ENCODE data around the gene BCL2L14. TPM values are rescaled to one million over a fixed set of nuclear protein-coding genes. Genes with fewer than 3 reads are reported as not detected.

BCL2L14 gene, protein sequence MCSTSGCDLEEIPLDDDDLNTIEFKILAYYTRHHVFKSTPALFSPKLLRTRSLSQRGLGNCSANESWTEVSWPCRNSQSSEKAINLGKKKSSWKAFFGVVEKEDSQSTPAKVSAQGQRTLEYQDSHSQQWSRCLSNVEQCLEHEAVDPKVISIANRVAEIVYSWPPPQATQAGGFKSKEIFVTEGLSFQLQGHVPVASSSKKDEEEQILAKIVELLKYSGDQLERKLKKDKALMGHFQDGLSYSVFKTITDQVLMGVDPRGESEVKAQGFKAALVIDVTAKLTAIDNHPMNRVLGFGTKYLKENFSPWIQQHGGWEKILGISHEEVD
- 0.21 TPM for total RNA-seq

DNA sequence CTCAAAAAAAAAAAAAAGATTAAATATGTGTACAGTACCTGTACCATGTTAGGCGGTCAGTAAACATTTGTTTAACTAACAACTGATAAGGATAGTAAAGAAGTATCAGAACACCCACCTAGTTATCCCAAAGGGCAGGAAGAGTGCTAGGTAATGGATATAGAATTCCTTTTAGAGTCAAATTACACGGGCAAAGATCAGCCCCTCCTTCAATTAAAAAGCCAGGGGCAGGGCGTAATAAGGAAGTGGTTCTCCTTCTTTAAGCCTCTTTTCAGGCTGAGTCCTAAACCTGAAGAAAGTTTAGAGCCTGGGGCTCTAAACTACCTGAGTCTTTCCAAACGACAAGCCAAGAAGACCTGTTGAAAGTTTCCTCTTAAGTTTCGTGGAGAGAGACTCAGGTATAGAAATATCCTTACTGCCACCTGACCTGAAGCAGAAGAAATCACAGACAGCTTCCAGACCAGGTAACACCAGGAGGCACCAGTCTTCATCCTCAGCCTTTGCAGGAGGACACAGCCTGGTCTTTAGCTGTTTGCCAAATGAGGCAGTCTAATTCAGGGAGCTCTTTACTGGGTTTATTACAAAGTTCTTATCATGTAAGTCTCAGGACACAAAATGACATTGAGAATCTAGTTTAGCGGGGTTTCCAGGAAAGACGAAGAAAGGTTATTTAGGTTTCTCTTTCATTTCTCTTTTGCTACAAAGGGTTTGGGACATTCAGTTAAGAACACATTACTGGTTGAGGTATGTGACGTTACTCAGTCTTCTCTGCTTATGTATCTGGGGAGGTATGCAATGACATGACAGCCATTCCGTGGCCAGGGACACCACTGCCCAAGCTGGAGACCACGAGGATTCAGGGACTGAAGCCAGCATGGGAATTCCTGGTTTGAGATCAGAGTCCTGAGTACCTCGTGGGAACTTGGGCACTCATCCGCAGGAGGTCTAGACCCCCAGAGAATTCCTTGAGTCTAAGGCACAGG lies at the start of gene BCL2L14:
Gene BCL2L14 (plus strand): TSS at position 266 of the 983 bp plus-strand sequence. CDS start 8,367 bp downstream, outside the sequence.
- Histone ChIP-seq H3K4me3 (ENCODE audit: low read length) (no peak within 1 kb of the TSS), H3K4me1 (ENCODE audit: insufficient read depth, low read length) (peaks cover 13% of the 10 kb centered on the region), H3K27me3 (ENCODE audit: insufficient read depth, low read length) (no peaks in the 10 kb centered on the region), H3K9me3 (ENCODE audit: low read depth, low read length) (no peaks in the 10 kb centered on the region)

DNA sequence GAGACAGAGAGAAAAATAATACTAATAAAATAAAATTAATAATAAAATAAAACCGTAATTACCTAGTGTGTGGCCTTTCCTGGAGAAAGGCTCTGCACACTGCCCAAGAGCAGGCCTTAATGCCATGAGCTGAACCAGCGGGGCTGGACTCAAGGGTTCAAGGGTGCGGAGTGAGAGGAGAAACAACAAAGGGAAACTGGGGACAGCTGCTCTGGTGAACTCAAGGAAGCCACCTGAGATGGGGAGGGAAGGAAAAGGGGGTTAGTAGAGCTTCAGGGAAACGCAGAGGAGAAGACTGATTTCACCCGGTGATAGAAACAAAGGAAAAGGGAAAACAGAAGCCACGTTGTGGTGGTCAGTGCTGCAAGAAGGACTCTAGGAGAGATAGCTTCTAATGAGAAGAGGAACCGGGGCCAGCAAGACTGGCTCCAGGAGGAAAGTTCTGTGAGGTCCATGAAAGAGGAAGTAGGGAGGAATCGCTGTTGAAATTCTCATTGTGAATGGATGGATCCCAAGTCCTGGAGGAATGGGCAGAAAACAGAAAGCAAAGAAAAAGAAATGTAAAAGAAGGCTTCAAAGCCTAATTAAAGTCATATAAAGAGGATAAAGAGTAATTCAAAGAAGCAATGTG lies 48.3 kb upstream of the BCL2L14 start:
- Histone ChIP-seq H3K4me3 (ENCODE audit: low read length) (no peak overlapping the region), H3K27me3 (ENCODE audit: insufficient read depth, low read length) (no peaks in the 10 kb centered on the region), H3K9me3 (ENCODE audit: low read depth, low read length) (no peaks in the 10 kb centered on the region), H3K4me1 (ENCODE audit: insufficient read depth, low read length) (peaks cover 39% of the 10 kb centered on the region)

DNA sequence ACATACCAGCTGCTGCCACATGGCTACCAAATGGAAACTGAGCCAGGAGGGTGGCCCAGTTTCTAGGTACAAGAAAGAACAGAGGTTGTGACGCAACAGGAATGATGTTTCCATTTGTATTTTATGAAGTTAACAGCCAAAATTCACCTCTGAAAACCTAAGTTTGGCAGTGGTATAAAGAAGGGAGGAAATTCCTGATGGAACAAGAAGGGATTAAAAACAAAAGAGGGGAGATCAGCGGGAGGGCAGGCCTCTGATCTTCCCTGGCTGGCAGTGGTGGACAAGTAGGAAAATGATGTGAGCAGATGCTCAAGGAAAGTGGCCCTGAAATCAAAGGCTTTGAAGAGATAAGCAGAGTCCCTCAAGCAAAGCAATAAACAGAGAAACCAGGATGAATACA lies 47.3 kb upstream of the BCL2L14 start:
- H3K4me3 ChIP-seq (ENCODE audit: low read length) = no peak overlapping the region
- H3K9me3 ChIP-seq (ENCODE audit: low read depth, low read length) = no peaks in the 10 kb centered on the region
- H3K27me3 ChIP-seq (ENCODE audit: insufficient read depth, low read length) = no peaks in the 10 kb centered on the region
- peaks cover 39% of the 10 kb centered on the region for H3K4me1 ChIP-seq (ENCODE audit: insufficient read depth, low read length)

DNA sequence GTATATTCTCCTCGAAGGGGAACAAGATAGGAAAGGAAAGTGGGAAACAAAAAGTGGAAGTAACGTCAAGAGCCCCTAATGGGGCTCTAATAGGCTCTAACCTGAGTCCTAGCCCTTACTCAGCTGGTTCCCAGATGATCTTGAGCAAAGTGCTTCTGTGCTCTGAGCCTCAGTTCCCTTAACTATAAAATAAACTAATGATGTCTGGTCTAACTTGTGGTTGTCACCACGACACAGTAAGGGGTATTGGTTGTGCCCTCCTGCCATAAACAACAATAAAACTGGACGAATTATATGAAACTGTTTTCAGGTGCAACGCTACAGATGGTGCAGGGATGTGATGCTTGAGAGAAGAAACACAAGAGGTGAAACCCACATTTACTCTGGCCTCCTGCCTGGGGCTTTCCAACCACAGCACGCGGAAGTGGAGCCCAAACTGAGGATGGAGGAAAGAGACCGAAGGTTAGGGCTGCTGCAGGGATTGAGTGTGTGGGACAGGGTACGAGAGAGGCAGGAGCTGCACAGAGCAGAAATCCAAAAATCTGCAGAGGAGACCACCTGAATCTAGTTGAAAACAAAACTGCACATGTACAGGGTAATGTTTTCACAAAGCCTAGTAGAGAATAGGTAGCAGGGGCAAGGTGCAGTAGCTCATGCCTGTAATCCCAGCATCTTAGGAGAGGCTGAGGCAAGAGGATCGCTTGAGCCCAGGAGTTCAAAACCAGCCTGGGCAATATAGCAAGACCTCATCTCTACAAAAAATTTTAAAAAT lies 45.6 kb upstream of the BCL2L14 start:
- Histone ChIP-seq H3K27me3 (ENCODE audit: insufficient read depth, low read length) (no peaks in the 10 kb centered on the region), H3K4me3 (ENCODE audit: low read length) (no peak overlapping the region), H3K4me1 (ENCODE audit: insufficient read depth, low read length) (peaks cover 39% of the 10 kb centered on the region), H3K9me3 (ENCODE audit: low read depth, low read length) (no peaks in the 10 kb centered on the region)

DNA sequence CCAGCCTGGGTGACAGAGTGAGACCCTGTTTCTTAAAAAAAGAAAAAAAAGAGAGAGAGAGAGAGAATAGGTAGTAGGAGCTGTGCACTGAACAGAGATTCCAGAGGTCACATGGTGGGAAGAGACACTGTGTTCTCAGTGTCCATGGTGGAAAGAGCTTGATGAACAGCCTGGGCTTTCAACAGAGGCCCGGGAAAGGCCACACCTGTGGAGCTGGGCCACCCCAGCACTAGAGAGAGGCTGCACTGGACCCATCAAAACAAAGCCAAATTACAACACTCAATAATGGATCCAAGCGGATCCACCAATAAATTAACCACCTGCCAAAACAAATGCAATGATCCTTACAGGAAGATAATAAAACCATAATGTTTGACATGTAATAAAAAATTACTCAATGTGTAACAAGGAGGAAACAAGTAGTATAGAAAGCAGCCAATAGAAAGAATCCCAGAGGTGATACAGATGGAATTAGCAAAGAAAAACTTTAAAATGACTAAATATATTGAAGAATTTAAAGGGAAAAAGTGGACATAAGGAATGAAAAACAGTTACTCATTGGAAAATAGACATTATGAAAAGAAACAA lies 44.8 kb upstream of the BCL2L14 start:
- peaks cover 34% of the 10 kb centered on the region for H3K4me1 ChIP-seq (ENCODE audit: insufficient read depth, low read length)
- H3K9me3 ChIP-seq (ENCODE audit: low read depth, low read length) = no peaks in the 10 kb centered on the region
- no peak overlapping the region for H3K4me3 ChIP-seq (ENCODE audit: low read length)

DNA sequence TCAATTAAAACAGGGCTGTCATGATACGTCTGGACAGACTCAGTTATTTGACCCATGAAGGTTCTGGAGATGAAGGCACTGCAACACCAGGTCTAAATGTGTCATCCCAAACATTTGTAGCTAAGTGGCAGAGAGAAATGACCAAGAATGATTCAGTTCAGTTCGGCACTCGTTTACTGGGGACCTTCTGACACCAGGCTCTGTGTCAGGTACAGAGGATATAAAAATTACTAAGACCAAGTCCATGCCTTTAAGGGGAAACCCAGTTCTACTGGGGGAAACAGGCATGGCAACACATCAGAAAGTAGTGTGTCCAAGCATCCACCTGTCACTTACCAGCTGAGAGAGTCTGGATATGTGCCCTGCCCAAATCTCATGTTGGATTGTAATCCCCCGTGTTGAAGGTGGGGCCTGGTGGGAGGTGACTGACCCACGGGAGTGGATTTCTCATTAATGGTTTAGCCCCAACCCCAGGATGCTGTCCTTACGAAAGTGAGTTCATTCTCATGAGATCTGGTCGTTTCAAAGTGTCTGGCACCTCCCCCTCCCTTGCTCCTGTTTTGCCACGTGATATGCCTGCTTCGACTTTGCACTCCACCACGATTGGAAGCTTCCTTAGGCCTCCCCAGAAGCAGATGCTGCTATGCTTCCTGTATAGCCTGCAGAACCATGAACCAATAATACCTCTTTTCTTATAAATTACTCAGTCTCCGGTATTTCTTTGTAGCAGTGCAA lies 41.9 kb upstream of the BCL2L14 start:
- H3K4me1 ChIP-seq (ENCODE audit: insufficient read depth, low read length) = peaks cover 34% of the 10 kb centered on the region
- no peaks in the 10 kb centered on the region for H3K27me3 ChIP-seq (ENCODE audit: insufficient read depth, low read length)
- no peaks in the 10 kb centered on the region for H3K9me3 ChIP-seq (ENCODE audit: low read depth, low read length)
- H3K4me3 ChIP-seq (ENCODE audit: low read length) = no peak overlapping the region

More for the DNA sequence above, 44.8 kb upstream of the BCL2L14 start:
- H3K27me3 ChIP-seq (ENCODE audit: insufficient read depth, low read length) = no peaks in the 10 kb centered on the region

DNA sequence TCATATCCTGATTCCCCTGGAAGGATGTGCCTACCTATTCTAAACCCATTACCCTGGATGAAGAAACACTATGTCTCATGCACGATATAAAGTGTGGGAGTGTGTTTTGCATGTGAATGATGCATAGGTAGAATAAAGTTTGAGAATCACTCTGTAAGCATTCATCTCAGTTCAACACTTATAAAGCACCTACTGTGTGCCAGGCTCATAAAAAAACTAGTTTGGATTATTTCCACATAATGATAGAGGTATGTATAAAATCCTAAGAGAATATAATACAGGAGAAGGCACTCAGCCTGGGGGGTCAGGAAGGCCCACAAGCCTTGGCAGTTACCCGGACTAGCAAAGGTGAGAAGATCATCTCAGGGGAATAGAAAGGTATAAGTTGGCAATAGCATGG lies 41.1 kb upstream of the BCL2L14 start:
- Histone ChIP-seq H3K27me3 (ENCODE audit: insufficient read depth, low read length) (no peaks in the 10 kb centered on the region), H3K4me1 (ENCODE audit: insufficient read depth, low read length) (peaks cover 27% of the 10 kb centered on the region), H3K4me3 (ENCODE audit: low read length) (no peak overlapping the region), H3K9me3 (ENCODE audit: low read depth, low read length) (no peaks in the 10 kb centered on the region)

DNA sequence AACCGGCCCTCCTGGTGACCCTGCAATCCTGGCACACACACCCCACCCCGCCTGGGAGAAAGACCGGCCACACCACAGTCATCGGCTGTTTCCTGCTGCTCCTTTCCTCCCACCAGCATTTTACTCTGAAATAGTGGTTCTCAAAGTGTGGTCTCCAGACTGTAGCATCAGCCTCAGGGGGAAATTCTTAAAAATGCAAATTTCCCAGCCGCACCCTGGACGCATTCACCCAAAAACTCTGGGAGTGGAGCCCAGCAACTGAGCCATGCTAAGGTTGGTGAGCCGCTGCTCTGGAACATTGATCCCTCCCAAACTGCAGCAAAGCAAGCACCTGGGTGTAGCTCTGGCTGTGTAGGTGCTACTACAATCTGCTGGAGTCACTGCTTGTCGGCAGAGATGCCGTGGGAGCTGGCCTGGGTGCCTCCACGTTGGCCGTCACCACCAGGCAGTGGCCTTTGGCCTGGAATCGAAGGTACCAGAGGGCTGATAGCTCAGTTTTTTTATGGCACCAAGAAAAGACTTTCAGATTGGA lies 38.4 kb upstream of the BCL2L14 start:
- H3K4me1 ChIP-seq (ENCODE audit: insufficient read depth, low read length) = peaks cover 14% of the 10 kb centered on the region
- H3K27me3 ChIP-seq (ENCODE audit: insufficient read depth, low read length) = no peaks in the 10 kb centered on the region
- no peaks in the 10 kb centered on the region for H3K9me3 ChIP-seq (ENCODE audit: low read depth, low read length)
- no peak overlapping the region for H3K4me3 ChIP-seq (ENCODE audit: low read length)

DNA sequence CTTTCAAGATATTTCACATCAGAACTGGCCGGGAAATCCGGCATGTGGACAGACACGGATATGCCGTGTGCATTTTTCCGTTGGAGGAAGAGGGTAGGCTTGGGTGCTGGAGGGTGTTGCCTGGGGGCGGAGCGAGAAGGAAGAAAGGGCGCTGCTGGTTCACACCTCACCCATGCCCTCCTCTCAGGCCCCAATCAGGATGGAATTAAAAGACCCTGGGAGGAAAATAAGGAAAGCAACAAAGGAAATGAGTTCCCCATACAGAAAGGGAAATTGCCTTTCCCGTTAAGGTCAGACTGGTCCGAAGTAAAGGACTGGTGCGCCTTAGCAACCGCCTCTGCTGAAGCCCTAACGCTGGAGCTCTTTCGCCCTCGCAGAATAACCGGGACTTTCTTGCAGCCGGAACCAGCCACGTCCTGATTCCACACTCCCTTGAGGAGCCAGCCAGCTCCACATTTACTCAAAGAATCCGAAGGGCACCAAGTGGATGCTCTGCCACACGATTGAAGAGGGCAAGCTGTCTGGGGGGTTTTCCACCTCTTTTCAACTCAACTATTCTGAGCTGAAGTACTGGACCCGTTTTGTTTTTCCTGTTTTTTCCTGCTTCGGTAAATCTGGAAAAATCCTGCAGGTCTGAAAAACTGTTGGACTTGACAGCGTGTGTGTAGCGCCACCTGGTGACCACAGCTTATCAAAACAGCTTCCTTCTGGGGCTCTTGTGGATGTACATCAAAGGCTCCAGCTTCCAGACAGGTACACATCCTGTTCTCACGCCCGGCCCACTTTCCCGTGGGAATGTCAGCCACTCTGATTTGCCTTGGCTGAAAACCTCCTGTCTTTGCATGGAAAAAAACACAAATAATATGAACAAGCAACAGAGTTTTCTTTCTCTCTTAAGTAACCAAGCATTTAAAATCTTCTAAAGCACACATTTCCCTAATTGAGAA lies 37.6 kb upstream of the BCL2L14 start:
- Histone ChIP-seq H3K4me3 (ENCODE audit: low read length) (peak overlapping the region; percentile 38), H3K9me3 (ENCODE audit: low read depth, low read length) (no peaks in the 10 kb centered on the region), H3K27me3 (ENCODE audit: insufficient read depth, low read length) (no peaks in the 10 kb centered on the region), H3K4me1 (ENCODE audit: insufficient read depth, low read length) (peaks cover 14% of the 10 kb centered on the region)

DNA sequence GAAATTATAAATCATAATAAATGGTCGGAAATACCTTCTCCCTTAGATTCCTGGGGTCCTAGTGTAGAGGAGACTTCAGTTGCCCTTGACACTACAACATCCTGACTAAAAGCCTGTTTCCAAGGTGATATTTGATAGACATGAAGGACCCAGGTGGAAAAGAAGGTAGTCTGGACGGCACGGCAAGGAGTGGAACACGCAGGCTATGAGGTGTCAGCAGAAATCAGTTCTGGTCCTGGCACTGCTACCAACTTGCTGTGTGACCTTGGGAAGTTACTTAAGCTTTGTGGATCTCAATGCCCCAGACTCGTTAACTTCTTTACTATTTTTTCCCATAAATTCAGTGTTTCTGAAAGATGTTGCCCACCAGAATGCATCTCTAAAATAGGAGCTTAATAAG lies 36.9 kb upstream of the BCL2L14 start:
- H3K9me3 ChIP-seq (ENCODE audit: low read depth, low read length) = no peaks in the 10 kb centered on the region
- H3K4me1 ChIP-seq (ENCODE audit: insufficient read depth, low read length) = peaks cover 14% of the 10 kb centered on the region
- H3K27me3 ChIP-seq (ENCODE audit: insufficient read depth, low read length) = no peaks in the 10 kb centered on the region
- no peak overlapping the region for H3K4me3 ChIP-seq (ENCODE audit: low read length)

DNA sequence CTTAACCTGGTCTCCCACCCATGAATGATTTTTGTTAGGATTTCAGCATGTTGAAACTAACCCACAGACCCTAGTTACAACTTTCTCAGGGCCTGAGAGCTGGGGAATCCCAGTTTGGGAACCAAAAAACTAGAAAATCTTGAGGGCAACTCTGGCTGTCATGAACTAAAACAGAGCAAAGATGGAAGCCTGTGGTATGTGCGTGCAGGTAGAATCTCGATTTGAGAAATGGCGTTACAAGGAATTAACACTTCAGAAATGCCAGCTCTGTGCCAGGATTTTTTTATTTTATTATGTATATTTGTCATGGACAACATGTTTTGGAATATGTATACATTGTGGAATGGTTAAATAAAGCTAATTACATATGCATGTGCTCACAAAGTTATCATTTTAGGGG lies 36.4 kb upstream of the BCL2L14 start:
- Histone ChIP-seq H3K9me3 (ENCODE audit: low read depth, low read length) (no peaks in the 10 kb centered on the region), H3K4me1 (ENCODE audit: insufficient read depth, low read length) (peaks cover 14% of the 10 kb centered on the region), H3K4me3 (ENCODE audit: low read length) (no peak overlapping the region), H3K27me3 (ENCODE audit: insufficient read depth, low read length) (no peaks in the 10 kb centered on the region)

DNA sequence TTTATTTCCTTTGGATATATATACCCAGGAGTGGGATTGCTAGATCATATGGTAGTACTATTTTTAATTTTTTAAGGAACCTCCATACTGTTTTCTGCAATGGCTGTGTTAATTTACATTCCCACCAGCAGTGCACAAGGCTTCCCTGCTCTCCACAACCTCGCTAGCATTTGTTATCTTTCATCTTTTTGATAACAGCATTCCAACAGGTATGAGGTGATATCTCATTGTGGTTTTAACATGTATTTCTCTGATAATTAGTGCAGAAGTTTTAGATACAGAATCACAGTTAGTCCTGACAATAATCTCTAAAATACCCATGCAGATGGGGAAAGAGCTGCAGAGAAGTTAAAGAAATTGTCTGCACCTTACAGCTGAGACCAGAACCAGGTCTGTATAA lies 35.5 kb upstream of the BCL2L14 start:
- no peaks in the 10 kb centered on the region for H3K9me3 ChIP-seq (ENCODE audit: low read depth, low read length)

DNA sequence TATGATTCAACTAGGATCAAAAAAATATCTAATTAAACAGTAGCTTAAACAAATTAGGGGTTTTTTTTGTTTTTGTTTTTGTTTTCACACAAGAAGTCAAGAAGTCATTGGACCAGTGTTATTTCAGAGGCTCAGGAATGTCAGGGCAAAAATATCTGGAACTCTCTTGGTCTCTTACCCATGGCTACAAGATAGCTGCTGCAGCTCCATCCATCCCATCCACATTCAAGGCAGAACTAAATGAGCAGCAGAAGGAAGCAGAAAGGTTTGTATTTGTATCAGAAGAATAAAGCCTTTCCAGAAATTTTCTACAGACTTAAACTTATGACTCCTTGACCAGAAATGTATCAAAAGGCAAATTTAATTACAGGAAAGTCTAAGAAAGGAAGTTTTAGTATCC lies 33.8 kb upstream of the BCL2L14 start:
- Histone ChIP-seq H3K4me1 (ENCODE audit: insufficient read depth, low read length) (peaks cover 14% of the 10 kb centered on the region), H3K9me3 (ENCODE audit: low read depth, low read length) (no peaks in the 10 kb centered on the region), H3K4me3 (ENCODE audit: low read length) (no peak overlapping the region), H3K27me3 (ENCODE audit: insufficient read depth, low read length) (no peaks in the 10 kb centered on the region)

More for the DNA sequence above, 35.5 kb upstream of the BCL2L14 start:
- peaks cover 14% of the 10 kb centered on the region for H3K4me1 ChIP-seq (ENCODE audit: insufficient read depth, low read length)
- no peak overlapping the region for H3K4me3 ChIP-seq (ENCODE audit: low read length)
- no peaks in the 10 kb centered on the region for H3K27me3 ChIP-seq (ENCODE audit: insufficient read depth, low read length)

Data from mononuclear cell (primary cell).